ENCODE data around the gene IVNS1ABP.

IVNS1ABP gene

DNA sequence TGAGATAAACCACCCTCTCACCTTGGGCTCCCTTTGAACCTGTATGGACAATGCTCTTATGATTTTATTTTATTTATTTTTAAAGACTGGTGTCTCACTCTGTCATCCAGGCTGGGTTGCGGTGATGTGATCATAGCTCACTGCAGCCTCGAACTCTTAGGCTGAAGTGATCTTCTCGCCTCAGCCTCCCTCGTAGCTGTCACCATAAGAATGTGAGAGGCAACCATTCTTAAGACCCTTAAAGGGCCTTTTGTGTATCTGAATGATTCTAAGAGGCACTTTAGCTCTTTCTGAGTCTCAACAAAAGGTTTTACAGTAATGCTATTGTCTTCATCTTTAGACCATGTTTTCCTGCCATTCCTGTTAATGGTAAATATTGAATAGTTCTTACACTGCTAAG is 67.0 kb downstream of the IVNS1ABP start:
- DNase-seq = no peak

DNA sequence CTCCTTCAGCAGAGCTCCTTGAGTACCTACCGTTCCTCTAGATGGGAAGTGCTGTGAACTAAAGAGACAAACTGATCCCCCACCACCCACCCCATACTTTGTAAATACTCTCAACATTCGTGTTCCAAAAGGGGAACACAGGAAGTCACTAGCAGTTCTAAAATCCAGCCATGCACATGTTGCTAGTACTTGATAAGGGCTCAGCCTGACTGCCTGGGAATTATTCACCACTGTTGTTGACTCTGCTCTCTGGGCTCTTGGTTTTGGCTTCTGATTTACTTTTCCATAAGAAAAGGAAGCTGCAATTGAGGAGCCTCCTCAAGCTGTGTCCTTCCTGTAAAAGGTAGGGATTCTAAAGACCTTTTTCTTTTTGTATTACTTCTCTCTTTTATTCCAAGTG is 67.5 kb downstream of the IVNS1ABP start:
- no peak for DNase-seq
